Testis (tissue), 3 donors: ENCODE measurements around the gene ABHD4. TPM values are rescaled to one million over a fixed set of nuclear protein-coding genes. Genes with fewer than 3 reads are reported as not detected.
"Not testable (repeated sequence)": the region's sequence is repeated elsewhere in the genome, so short reads cannot be mapped to it uniquely, and the experiment has no call there.

ENCODE experiments used
- DNase-seq: peaks from one replicate; pipeline ENCODE4 v3.0.0-alpha.2; 2019
- H3K27ac ChIP-seq, 2 donors: fragments of 200-600 bp; sonication (generic); one replicate each; pipeline ENCODE4 v1.5.1; 2019
- H3K27me3 ChIP-seq: fragments of 200-600 bp; sonication (generic); one replicate; pipeline ENCODE4 v1.5.1; 2019
- H3K36me3 ChIP-seq: fragments of 200-600 bp; sonication (generic); one replicate; pipeline ENCODE4 v1.5.1; 2017; ENCODE audit warnings: low read depth; ENCODE audit errors: missing control alignments
- H3K4me1 ChIP-seq: fragments of 200-600 bp; sonication (generic); one replicate; pipeline ENCODE4 v1.5.1; 2019
- H3K4me3 ChIP-seq, 2 donors: fragments of 200-600 bp; sonication (generic); one replicate each; pipeline ENCODE4 v1.5.1; 2017 to 2019
- H3K9me3 ChIP-seq: fragments of 200-600 bp; sonication (generic); one replicate; pipeline ENCODE4 v1.5.1; 2017
- POLR2A ChIP-seq: fragments of 450-650 bp; IDR thresholded peaks from one replicate; pipeline ENCODE4 v1.6.1; 2017; ENCODE audit warnings: antibody characterized with exemption, mild to moderate bottlenecking, moderate library complexity
- WGBS, 2 donors: methylation state at CpG; one replicate each; pipeline ENCODE4 v1.1.5; 2018; 5-methylcytosine and 5-hydroxymethylcytosine counted together
- intact Hi-C: fragments of 100-400 bp; cut with DNase I; formaldehyde crosslinking; loops from one replicate; pipeline ENCODE4 v1.15.1; 2023; ENCODE audit warnings: low total_unique reads
- polyA plus RNA-seq: library from polyadenylated mRNA; stranded (reverse); fragments of 350-450 nt; fragmentation: Illumina TruSeq; extraction: RNeasy Lipid Tissue Mini Kit (QIAGEN cat#74804); gene quantifications from one replicate; pipeline ENCODE4 v1.2.3, GENCODE V29; 2014; ENCODE audit warnings: low read depth, low replicate concordance; ENCODE audit not compliant: insufficient read depth
- total RNA-seq, 2 donors: library from RNA; depleted of rRNA; stranded (reverse); fragments of >200 nt; gene quantifications; one replicate each; pipeline ENCODE4 v1.2.3, GENCODE V29; 2016
- TF ChIP-seq, protein P1 (sequence below), 3 experiments: fragments of 450-650 bp in 2 of 3; fragments of 200-600 bp in 1 of 3; sonication (generic) in 1 of 3; IDR thresholded peaks; one replicate each; pipeline ENCODE4 v1.5.1; 2016 to 2019; ENCODE audit warnings: antibody characterized with exemption in 3 of 3, mild to moderate bottlenecking in 2 of 3, moderate library complexity in 1 of 3

ABHD4 gene
- total and polyA plus RNA-seq, 3 donors from 2014 or later = 111 to 158 (median 122) TPM

DNA sequence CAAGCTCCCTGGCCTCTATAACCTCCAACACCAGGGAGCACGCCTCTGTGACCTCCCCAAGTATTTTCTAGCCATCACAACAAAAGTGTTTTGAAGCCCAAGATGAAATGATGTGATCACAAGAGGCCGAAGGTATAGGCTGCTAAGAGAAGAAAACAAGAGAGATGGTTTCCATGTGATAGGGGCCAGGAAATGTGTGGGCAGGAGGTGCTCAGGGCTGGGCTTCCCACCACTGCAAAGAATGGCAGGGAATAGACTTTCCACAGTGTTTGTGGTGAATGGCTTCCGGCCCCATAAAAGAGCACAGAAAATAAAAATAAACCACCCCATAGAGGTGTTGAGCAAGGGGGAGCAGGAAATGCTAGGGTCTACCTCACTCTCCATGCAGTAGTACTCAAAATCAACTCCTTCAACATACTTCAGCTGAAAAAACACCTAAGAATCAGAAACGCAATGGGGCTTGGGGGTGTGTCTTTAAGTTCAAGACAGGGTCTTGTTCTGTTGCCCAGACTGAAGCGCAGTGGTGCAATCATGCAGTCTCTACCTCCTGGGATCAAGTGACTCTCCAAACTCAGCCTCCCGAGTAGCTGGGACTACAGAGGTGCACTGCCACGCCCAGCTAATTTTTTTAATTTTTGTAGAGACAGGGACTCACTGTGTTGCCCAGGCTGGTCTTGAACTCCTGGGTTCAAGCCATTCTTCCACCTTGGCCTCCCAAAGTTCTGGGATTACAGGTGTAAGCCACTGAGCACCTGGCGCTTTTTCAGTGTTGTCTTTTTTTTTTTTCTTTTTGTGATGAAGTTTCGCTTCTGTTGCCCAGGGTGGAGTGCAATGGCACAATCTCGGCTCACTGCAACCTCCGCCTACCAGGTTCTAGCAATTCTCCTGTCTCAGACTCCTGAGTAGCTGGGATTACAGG lies 36.2 kb upstream of the ABHD4 start:
- DNase-seq = no peak
- Histone ChIP-seq H3K4me3 (no peak overlapping the region), H3K4me1 (no peaks in the 10 kb centered on the region), H3K27me3 (no peaks in the 10 kb centered on the region), H3K9me3 (no peaks in the 10 kb centered on the region), H3K36me3 (no peaks in the 10 kb centered on the region), H3K27ac (no peak overlapping the region)
- no peak for TF ChIP-seq POLR2A
- TF ChIP-seq, protein P1, sequence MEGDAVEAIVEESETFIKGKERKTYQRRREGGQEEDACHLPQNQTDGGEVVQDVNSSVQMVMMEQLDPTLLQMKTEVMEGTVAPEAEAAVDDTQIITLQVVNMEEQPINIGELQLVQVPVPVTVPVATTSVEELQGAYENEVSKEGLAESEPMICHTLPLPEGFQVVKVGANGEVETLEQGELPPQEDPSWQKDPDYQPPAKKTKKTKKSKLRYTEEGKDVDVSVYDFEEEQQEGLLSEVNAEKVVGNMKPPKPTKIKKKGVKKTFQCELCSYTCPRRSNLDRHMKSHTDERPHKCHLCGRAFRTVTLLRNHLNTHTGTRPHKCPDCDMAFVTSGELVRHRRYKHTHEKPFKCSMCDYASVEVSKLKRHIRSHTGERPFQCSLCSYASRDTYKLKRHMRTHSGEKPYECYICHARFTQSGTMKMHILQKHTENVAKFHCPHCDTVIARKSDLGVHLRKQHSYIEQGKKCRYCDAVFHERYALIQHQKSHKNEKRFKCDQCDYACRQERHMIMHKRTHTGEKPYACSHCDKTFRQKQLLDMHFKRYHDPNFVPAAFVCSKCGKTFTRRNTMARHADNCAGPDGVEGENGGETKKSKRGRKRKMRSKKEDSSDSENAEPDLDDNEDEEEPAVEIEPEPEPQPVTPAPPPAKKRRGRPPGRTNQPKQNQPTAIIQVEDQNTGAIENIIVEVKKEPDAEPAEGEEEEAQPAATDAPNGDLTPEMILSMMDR (IDR thresholded peaks at IDR 0.05) = no peak
- intact Hi-C loops = loop anchor here (10.0 kb wide), 1 partner anchor 293 kb away; no protein-coding TSS in a partner anchor
- WGBS, 2 donors = 82 to 87% methylated on average over 11 of the region's 11 CpGs

DNA sequence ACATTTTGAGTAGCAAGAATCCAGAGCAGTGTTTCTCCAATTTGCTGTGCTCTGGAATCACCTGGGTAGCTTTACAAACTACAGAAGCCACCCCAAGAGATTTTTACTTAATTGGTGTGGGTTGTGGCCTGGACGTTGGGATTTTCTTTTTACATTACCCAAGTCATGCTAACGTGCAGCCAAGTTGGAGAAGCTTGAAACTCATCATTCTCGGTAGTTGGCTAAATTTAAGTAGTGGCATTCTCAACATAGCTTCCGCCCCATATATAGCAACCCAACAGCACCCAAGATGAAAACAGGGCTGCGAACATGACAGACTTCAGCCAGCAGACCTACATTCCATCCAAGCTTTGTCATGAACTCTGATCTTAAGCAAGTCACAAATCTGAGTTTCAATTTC lies 34.1 kb upstream of the ABHD4 start:
- intact Hi-C loops = loop anchor here (10.0 kb wide), 1 partner anchor 291 kb away; no protein-coding TSS in a partner anchor
- Histone ChIP-seq H3K27ac (no peak overlapping the region), H3K9me3 (no peaks in the 10 kb centered on the region), H3K4me1 (no peaks in the 10 kb centered on the region), H3K4me3 (no peak overlapping the region), H3K27me3 (no peaks in the 10 kb centered on the region), H3K36me3 (no peaks in the 10 kb centered on the region)
- TF ChIP-seq, protein P1 (IDR thresholded peaks at IDR 0.05) = no peak
- no peak for TF ChIP-seq POLR2A
- no peak for DNase-seq
- 81 to 88% methylated on average over 5 of the region's 5 CpGs for WGBS, 2 donors

DNA sequence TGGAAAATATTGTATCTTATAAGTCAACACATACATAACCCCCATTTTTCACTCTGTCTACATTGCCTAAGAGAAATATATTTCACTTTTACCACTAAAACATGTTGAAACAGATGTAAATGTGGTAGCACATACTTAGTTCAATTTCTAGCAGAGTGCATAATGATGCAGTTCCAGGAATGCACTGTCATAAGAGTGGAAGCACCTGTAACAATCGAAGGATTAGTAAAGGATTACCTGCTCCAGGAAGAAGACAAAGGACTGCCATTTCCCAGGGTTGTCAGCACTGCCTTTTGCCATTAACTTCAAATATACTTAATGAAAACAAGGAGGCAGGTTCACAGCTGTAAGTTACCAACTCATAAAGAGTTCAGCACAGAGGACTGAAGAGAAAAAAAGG lies 33.6 kb upstream of the ABHD4 start:
- TF ChIP-seq POLR2A = no peak
- TF ChIP-seq, protein P1 (IDR thresholded peaks at IDR 0.05) = no peak
- Histone ChIP-seq H3K9me3 (no peaks in the 10 kb centered on the region), H3K27ac (no peak overlapping the region), H3K27me3 (no peaks in the 10 kb centered on the region), H3K4me3 (no peak overlapping the region), H3K36me3 (no peaks in the 10 kb centered on the region), H3K4me1 (no peaks in the 10 kb centered on the region)
- intact Hi-C loops = loop anchor here (10.0 kb wide), 1 partner anchor 290 kb away; no protein-coding TSS in a partner anchor
- DNase-seq = no peak
- WGBS, 2 donors = 72 to 100% methylated on average over 1 of the region's 1 CpG

DNA sequence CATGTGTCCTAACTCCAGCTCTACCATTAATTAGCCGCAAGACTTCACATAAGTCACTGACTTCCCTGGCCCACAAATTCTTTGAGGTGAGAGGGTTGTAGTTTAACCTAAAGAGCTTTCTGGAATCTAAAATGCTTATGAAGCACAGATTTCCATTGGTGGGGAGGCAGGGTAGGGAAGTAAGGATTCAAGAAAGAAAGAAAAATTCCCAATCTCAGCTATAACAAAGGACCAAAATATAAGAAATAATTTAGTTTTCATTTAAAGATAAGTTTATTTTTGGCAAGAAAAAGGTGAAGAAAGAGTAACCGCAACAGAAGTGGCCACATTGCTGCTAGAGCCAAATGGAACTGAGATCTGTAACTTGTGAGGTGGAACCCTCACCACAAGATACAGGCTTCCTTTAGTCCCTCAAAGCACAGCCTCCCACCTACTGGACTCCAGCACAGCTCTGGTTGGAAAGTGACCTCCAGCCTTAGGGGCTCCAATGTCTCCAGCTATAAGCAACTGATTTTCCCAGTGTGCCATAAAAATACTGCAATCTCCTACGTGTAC lies 32.6 kb upstream of the ABHD4 start:
- no peak overlapping the region for H3K27ac ChIP-seq
- no peaks in the 10 kb centered on the region for H3K27me3 ChIP-seq
- peaks cover under 1% of the 10 kb centered on the region for H3K4me1 ChIP-seq
- H3K4me3 ChIP-seq = no peak overlapping the region
- H3K9me3 ChIP-seq = no peaks in the 10 kb centered on the region
- intact Hi-C loops = loop anchor here (10.0 kb wide), 1 partner anchor 289 kb away; no protein-coding TSS in a partner anchor
- no peak for TF ChIP-seq POLR2A
- TF ChIP-seq, protein P1 (IDR thresholded peaks at IDR 0.05) = no peak
- 92 to 97% methylated on average over 3 of the region's 3 CpGs for WGBS, 2 donors
- H3K36me3 ChIP-seq = no peaks in the 10 kb centered on the region
- no peak for DNase-seq

DNA sequence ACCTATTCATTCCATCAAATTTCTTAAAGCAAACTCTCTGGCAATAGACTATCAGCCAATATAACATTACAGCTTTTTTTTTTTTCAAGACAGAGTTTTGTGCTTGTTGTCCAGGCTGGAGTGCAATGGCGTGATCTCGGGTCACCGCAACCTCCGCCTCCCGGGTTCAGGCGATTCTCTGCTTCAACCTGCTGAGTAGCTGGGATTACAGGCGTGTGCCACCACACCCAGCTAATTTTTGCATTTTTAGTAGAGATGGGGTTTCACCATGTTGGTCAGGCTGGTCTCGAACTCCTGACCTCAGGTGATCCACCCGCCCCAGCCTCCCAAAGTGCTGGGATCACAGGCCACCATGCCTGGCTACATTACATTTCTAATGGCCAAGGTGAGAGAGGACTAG lies 31.8 kb upstream of the ABHD4 start:
- not testable (repeated sequence) for H3K36me3 ChIP-seq, H3K4me3 ChIP-seq, DNase-seq, H3K27ac ChIP-seq, H3K27me3 ChIP-seq, H3K9me3 ChIP-seq, H3K4me1 ChIP-seq
- intact Hi-C loops = loop anchor here (10.0 kb wide), 1 partner anchor 289 kb away; no protein-coding TSS in a partner anchor
- WGBS, 2 donors = 90 to 95% methylated on average over 9 of the region's 9 CpGs
